Measurements from ENCODE around the gene VPREB1. TPM values are rescaled to one million over a fixed set of nuclear protein-coding genes. Genes with fewer than 3 reads are reported as not detected.
"Not testable (repeated sequence)": the region's sequence is repeated elsewhere in the genome, so short reads cannot be mapped to it uniquely, and the experiment has no call there.

VPREB1 gene
- total RNA-seq, 1 experiment from 2014 or later, result not detected

GRCh38 chr22:22286390-22287105, 42.0 kb downstream of the VPREB1 start:
- in situ Hi-C loops (cut with HindIII; ENCODE audit: low sequenced_read_pairs); DNase-seq (ENCODE audit: low spot score): not testable (repeated sequence)

GRCh38 chr22:22287106-22287626, 42.6 kb downstream of the VPREB1 start:
- in situ Hi-C loops (cut with HindIII; ENCODE audit: low sequenced_read_pairs), result not testable (repeated sequence)

GRCh38 chr22:22289666-22290065, 45.1 kb downstream of the VPREB1 start:
- in situ Hi-C loops (cut with HindIII; ENCODE audit: low sequenced_read_pairs); DNase-seq (ENCODE audit: low spot score): not testable (repeated sequence)

More at GRCh38 chr22:22287106-22287626, 42.6 kb downstream of the VPREB1 start:
- not testable (repeated sequence) for DNase-seq (ENCODE audit: low spot score)

- in situ Hi-C loops (cut with HindIII; ENCODE audit: low sequenced_read_pairs); DNase-seq (ENCODE audit: low spot score): not testable (repeated sequence)
These were observed 46.7 kb downstream of the VPREB1 start for GRCh38 chr22:22291129-22291806.

- in situ Hi-C loops (cut with HindIII; ENCODE audit: low sequenced_read_pairs); DNase-seq (ENCODE audit: low spot score): not testable (repeated sequence)
These were observed 48.1 kb downstream of the VPREB1 start for GRCh38 chr22:22292656-22293055.

GRCh38 chr22:22293436-22293835, 48.9 kb downstream of the VPREB1 start:
- in situ Hi-C loops (cut with HindIII; ENCODE audit: low sequenced_read_pairs); DNase-seq (ENCODE audit: low spot score): not testable (repeated sequence)

- DNase-seq (ENCODE audit: low spot score); in situ Hi-C loops (cut with HindIII; ENCODE audit: low sequenced_read_pairs): not testable (repeated sequence)
These were observed 50.1 kb downstream of the VPREB1 start for GRCh38 chr22:22294641-22295040.

All from G401 (cell line).